Umbilical cord (tissue), 1 donor: Measurements from ENCODE around the gene NYAP1. TPM values are rescaled to one million over a fixed set of nuclear protein-coding genes. Genes with fewer than 3 reads are reported as not detected.

Experiments
- total RNA-seq: library from RNA; depleted of rRNA; stranded (reverse); fragments of >200 nt; gene quantifications from one replicate; pipeline ENCODE4 v1.2.3, GENCODE V29; 2014; ENCODE audit warnings: low replicate concordance; ENCODE audit not compliant: insufficient read depth

NYAP1 gene
- total RNA-seq, 1 donor from 2014 or later, result 3.6 TPM

Other genes starting within 250 kb of the NYAP1 start
- 1.2 TPM for gene SPDYE3, start 176.2 kb upstream of the NYAP1 start, total RNA-seq
- 21.9 TPM for gene PILRB, start 125.8 kb upstream of the NYAP1 start, total RNA-seq
- not detected for gene PILRA, start 110.4 kb upstream of the NYAP1 start, total RNA-seq
- gene ZCWPW1, start 55.2 kb upstream of the NYAP1 start, total RNA-seq, result 11.8 TPM
- 20.9 TPM for gene MEPCE, start 54.1 kb upstream of the NYAP1 start, total RNA-seq
- 0.96 TPM for gene PPP1R35, start 47.4 kb upstream of the NYAP1 start, total RNA-seq
- not detected for gene SPACDR, start 19.7 kb upstream of the NYAP1 start, total RNA-seq
- 18.1 TPM for gene TSC22D4, start 4.7 kb upstream of the NYAP1 start, total RNA-seq
- 6.3 TPM for gene AGFG2, start 55.3 kb downstream of the NYAP1 start, total RNA-seq
- not detected for gene SAP25, start 90.0 kb downstream of the NYAP1 start, total RNA-seq
- gene LRCH4, start 102.2 kb downstream of the NYAP1 start, total RNA-seq, result 30.6 TPM
- gene FBXO24, start 102.4 kb downstream of the NYAP1 start, total RNA-seq, result not detected
- gene PCOLCE, start 118.4 kb downstream of the NYAP1 start, total RNA-seq, result 101 TPM
- gene MOSPD3, start 128.6 kb downstream of the NYAP1 start, total RNA-seq, result 7.2 TPM
- gene TFR2, start 157.6 kb downstream of the NYAP1 start, total RNA-seq, result 2.4 TPM
- gene ACTL6B, start 172.5 kb downstream of the NYAP1 start, total RNA-seq, result not detected
- 60.9 TPM for gene GNB2, start 189.8 kb downstream of the NYAP1 start, total RNA-seq
- gene GIGYF1, start 210.3 kb downstream of the NYAP1 start, total RNA-seq, result 14.9 TPM
- gene POP7, start 222.2 kb downstream of the NYAP1 start, total RNA-seq, result 20.7 TPM
- not detected for gene EPO, start 236.5 kb downstream of the NYAP1 start, total RNA-seq
- gene ZAN, start 249.7 kb downstream of the NYAP1 start, total RNA-seq, result not detected